ENCODE measurements around the gene PCGF5. TPM values are rescaled to one million over a fixed set of nuclear protein-coding genes. Genes with fewer than 3 reads are reported as not detected.
A peak's percentile ranks its signal among the peaks of the same experiment; 100 is the strongest.

Gene PCGF5
- total RNA-seq, 4 donors from 2014 or later, result 47.8 to 63.7 (median 55.0) TPM

DNA sequence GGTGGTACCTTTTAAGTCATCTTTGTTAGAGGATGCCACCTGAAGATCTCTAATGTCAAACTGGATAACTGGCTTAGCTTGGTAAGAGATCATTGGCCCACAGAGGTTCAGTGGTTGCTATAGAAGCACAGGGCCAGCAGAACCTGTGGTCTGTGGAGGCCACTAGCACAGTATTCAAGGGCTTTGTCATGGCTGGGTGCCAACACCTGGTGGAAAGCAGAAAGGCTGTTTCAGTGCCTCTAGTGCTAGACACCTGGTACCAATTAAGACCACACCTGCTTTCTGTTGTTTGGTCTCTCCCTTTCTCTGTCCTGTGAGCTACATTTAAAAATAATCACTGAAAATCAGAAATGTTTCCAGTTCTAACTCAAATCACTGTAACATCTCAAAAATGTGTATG, 10.0 kb upstream of the PCGF5 start:
- DNase-seq, result peak; percentile 83 to 85
- intact Hi-C loops (cut with DNase I), result no loop called here

DNA sequence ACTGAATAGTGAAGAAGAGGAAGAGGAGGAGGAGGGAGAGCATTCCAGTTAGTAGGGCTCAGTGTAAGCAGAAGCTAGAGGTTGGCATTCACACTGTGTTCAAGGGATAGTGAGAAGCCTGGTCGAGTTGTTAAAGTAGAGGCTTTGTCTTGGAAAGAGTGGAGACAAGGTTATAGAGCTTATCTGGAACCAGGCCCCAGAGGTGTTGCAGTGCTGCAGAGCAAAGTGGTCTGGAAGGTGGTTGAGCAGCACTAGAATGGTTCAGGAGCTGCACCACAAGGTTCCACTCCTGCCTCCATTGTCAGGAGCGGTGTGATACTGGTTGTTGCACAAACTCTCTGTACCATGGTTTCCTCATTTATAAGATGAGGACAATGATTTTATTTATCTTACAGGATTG, 8.8 kb upstream of the PCGF5 start:
- no peak for TF ChIP-seq POLR2A (IDR thresholded peaks at IDR 0.05)
- Histone ChIP-seq H3K4me3 (replicated peaks in 1 of 3) (no peak overlapping the region), H3K27me3 (no peaks in the 10 kb centered on the region), H3K4me1 (peaks cover 4 to 5% of the 10 kb centered on the region in 2 donors), H3K36me3 (no peaks in the 10 kb centered on the region), H3K27ac (no peak overlapping the region), H3K9me3 (no peaks in the 10 kb centered on the region)
- DNase-seq, result no peak
- WGBS, 2 donors, result 76 to 83% methylated on average over 2 of the region's 2 CpGs
- intact Hi-C loops (cut with DNase I), result no loop called here

More for the DNA sequence above, 10.0 kb upstream of the PCGF5 start:
- Histone ChIP-seq H3K36me3 (no peaks in the 10 kb centered on the region), H3K27ac (no peak overlapping the region), H3K4me1 (peaks cover 5 to 8% of the 10 kb centered on the region in 2 donors), H3K27me3 (no peaks in the 10 kb centered on the region), H3K4me3 (replicated peaks in 1 of 3) (no peak overlapping the region), H3K9me3 (no peaks in the 10 kb centered on the region)
- no peak for TF ChIP-seq POLR2A (IDR thresholded peaks at IDR 0.05)
- TF ChIP-seq, protein P1, sequence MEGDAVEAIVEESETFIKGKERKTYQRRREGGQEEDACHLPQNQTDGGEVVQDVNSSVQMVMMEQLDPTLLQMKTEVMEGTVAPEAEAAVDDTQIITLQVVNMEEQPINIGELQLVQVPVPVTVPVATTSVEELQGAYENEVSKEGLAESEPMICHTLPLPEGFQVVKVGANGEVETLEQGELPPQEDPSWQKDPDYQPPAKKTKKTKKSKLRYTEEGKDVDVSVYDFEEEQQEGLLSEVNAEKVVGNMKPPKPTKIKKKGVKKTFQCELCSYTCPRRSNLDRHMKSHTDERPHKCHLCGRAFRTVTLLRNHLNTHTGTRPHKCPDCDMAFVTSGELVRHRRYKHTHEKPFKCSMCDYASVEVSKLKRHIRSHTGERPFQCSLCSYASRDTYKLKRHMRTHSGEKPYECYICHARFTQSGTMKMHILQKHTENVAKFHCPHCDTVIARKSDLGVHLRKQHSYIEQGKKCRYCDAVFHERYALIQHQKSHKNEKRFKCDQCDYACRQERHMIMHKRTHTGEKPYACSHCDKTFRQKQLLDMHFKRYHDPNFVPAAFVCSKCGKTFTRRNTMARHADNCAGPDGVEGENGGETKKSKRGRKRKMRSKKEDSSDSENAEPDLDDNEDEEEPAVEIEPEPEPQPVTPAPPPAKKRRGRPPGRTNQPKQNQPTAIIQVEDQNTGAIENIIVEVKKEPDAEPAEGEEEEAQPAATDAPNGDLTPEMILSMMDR (IDR thresholded peaks at IDR 0.05), result no peak

DNA sequence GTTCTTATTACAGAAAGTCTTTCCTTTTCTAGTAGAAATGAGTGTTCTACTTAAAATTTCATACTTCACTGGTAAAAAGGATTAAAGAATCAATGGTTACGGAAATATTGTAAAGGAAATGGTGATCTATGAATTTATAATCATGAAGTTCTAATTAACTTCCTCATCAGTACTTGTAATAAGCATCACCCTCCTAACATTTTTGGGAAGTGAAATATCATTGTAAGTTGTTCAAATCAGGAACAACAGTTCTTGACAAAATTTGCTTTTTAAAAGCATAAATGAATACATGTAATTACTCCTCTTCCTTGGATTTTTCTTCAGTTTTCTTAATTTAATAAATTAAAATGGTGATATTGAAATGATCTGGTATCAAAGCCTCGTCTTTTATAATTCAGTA, 5.6 kb upstream of the PCGF5 start:
- TF ChIP-seq POLR2A (IDR thresholded peaks at IDR 0.05), result no peak
- TF ChIP-seq, protein P1 (IDR thresholded peaks at IDR 0.05), result no peak

DNA sequence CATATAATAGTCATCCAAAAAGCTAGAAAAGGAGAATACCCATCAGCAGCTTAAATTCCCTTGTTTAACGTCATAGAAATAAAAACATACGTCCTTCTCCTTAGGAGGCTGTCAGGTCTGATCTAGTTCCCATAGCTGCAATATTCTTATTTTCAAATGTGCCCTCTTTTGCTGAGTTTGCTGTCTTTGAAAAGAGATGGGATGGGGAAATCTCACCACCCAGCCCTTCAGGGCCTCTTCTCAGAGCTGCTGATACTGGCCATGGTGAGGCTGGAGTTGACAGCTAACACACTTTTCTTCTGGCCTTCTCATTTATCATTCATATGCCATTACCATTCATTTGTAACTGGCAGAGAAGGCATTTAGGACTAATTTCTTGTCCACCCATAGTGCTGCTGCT, 5.1 kb upstream of the PCGF5 start:
- H3K27ac ChIP-seq, result no peak overlapping the region
- no peaks in the 10 kb centered on the region for H3K27me3 ChIP-seq
- intact Hi-C loops (cut with DNase I), result no loop called here
- no peaks in the 10 kb centered on the region for H3K9me3 ChIP-seq
- H3K4me3 ChIP-seq (replicated peaks in 1 of 3), result no peak overlapping the region
- H3K36me3 ChIP-seq, result no peaks in the 10 kb centered on the region
- WGBS, 2 donors, result 91 to 96% methylated on average over 2 of the region's 2 CpGs
- DNase-seq, result no peak
- no peak for TF ChIP-seq POLR2A (IDR thresholded peaks at IDR 0.05)
- TF ChIP-seq, protein P1 (IDR thresholded peaks at IDR 0.05), result no peak
- H3K4me1 ChIP-seq, result peaks cover 4 to 5% of the 10 kb centered on the region in 2 donors

More for the DNA sequence above, 5.6 kb upstream of the PCGF5 start:
- no peak for DNase-seq
- H3K9me3 ChIP-seq, result no peaks in the 10 kb centered on the region
- intact Hi-C loops (cut with DNase I), result no loop called here
- WGBS, 2 donors, result 95 to 96% methylated on average over 2 of the region's 2 CpGs
- no peak overlapping the region for H3K4me3 ChIP-seq (replicated peaks in 1 of 3)
- H3K36me3 ChIP-seq, result no peaks in the 10 kb centered on the region
- no peak overlapping the region for H3K27ac ChIP-seq
- no peaks in the 10 kb centered on the region for H3K27me3 ChIP-seq
- peaks cover 4 to 5% of the 10 kb centered on the region in 2 donors for H3K4me1 ChIP-seq

DNA sequence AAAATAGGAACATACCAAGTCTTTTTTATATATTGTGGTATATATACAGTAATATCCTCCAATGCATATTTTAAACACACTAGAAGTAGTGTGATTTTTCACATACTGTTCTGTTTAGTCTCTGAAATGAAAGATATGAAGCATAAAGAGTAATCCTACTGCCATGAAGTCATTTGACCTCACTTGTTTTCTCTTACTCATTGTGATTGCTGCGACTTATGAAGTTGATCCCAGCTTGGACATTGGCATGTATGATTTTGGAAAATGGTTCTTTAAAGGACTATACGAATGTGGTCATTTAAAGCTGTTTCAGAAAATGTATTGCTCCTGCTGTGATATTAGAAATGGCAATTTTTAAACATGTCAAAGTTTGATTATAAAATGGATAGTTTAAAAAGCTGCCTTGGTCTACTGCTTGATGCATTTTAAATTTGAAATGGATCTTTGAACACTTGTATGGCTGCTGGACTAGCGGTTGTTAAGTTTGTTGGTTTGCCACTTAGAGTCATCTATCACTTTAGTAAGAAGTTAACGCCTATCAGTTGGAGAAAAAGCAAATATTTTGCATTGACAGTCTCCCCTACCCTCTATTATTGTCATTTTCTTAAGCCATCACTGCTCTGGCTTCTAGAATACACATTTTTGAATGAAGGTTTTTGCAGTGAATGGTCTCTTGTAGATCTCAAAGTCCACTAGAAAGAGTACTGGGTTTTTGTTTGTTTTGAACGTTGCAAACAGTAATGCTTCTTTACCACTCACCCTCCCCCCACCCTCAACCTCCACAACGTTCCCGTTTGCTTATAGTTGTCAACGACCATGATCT, 881 bp upstream of the PCGF5 start:
- WGBS, 2 donors, result 40 to 45% methylated on average over 8 of the region's 8 CpGs
- TF ChIP-seq, protein P1 (IDR thresholded peaks at IDR 0.05), result no peak
- TF ChIP-seq POLR2A (IDR thresholded peaks at IDR 0.05), result no peak
- no peak for DNase-seq
- intact Hi-C loops (cut with DNase I), result no loop called here
- H3K36me3 ChIP-seq, result no peaks in the 10 kb centered on the region
- H3K9me3 ChIP-seq, result no peaks in the 10 kb centered on the region
- H3K27me3 ChIP-seq, result no peaks in the 10 kb centered on the region
- H3K4me3 ChIP-seq (replicated peaks in 1 of 3), result peak overlapping the region in 1 of 3 donors; percentile 69
- peaks cover 11 to 15% of the 10 kb centered on the region in 2 donors for H3K4me1 ChIP-seq
- H3K27ac ChIP-seq, result no peak overlapping the region

Data from thyroid gland (tissue), 4 donors.